K562 (cell line): ENCODE data around the gene STMND1. TPM values are rescaled to one million over a fixed set of nuclear protein-coding genes. Genes with fewer than 3 reads are reported as not detected.

Experiments
- ATAC-seq: fragments of 200-7000 bp; cut with Tn5 transposase; 3 replicates; pipeline ENCODE4 v1.9.1; 2020; ENCODE audit warnings: moderate library complexity
- BruUV-seq: library from RNA; stranded (reverse); fragments of 400-500 nt; replicated peaks from 2 replicates; lab custom pipeline; 2021; lab: Mats Ljungman, UMichigan
- CTCF ChIA-PET: fragments of 300-600 bp; formaldehyde crosslinking; extraction: SDS; loops from one replicate; lab custom pipeline; 2021; ENCODE audit warnings: low intra/inter-chr PET ratio; lab: Yijun Ruan, JAX
- POLR2A ChIA-PET: fragments of 300-600, 350-650 bp; sonication (Branson Sonifier 250); formaldehyde crosslinking; extraction: SDS; loops from one replicate; lab custom pipeline; 2021; ENCODE audit warnings: antibody characterized with exemption, inconsistent platforms; lab: Yijun Ruan, JAX
- DNase-seq, 4 experiments: peaks; one replicate each; pipeline versions ENCODE4 v3.0.0 to v3.0.0-alpha.2; 2011 to 2018; ENCODE audit warnings: low spot score in 3 of 4, mixed read lengths in 3 of 4; ENCODE audit errors: extremely low read depth in 1 of 4
- FAIRE-seq: peaks from 2 replicates; lab custom pipeline; 2011; peaks lifted over from hg19 to GRCh38; lab: Jason Lieb, UNC
- H2AFZ ChIP-seq: 2 replicates; pipeline ENCODE4 v1.6.0; 2011; ENCODE audit warnings: low read depth, low read length, control low read depth, inconsistent platforms
- H3K27ac ChIP-seq: fragments of 200-600 bp; 3 replicates; pipeline ENCODE4 v1.8.0; 2011; ENCODE audit warnings: low read depth, mild to moderate bottlenecking, control low read depth, inconsistent platforms, low read length, moderate library complexity, mixed read lengths; ENCODE audit errors: extremely low read depth
- H3K27me3 ChIP-seq, 2 experiments: fragments of 300-600 bp in 1 of 2; 2 replicates in 1 of 2; 3 replicates in 1 of 2; pipeline versions ENCODE4 v1.6.0 to v1.8.0; 2011; ENCODE audit warnings: inconsistent platforms in 2 of 2, low read length in 2 of 2, mild to moderate bottlenecking in 1 of 2, mixed read lengths in 1 of 2, moderate library complexity in 1 of 2; ENCODE audit not compliant: control insufficient read depth in 2 of 2, insufficient read depth in 2 of 2
- H3K36me3 ChIP-seq: fragments of 300-600 bp; 3 replicates; pipeline ENCODE4 v1.8.0; 2011; ENCODE audit warnings: mild to moderate bottlenecking, low read length, inconsistent platforms; ENCODE audit not compliant: control insufficient read depth, insufficient read depth
- H3K4me1 ChIP-seq, 2 experiments: fragments of 200-600 bp in 1 of 2; replicated peaks in 1 of 2; 2 replicates in 1 of 2; 3 replicates in 1 of 2; pipeline versions ENCODE4 v1.5.1 to v1.8.0; 2011; ENCODE audit warnings: inconsistent platforms in 2 of 2, low read length in 2 of 2, mild to moderate bottlenecking in 1 of 2, mixed read lengths in 1 of 2, moderate library complexity in 1 of 2; ENCODE audit not compliant: control insufficient read depth in 2 of 2, insufficient read depth in 2 of 2
- H3K4me2 ChIP-seq: 2 replicates; pipeline ENCODE4 v1.6.1; 2011; ENCODE audit warnings: low read length, control low read depth, inconsistent platforms, mixed read lengths; ENCODE audit not compliant: insufficient read depth
- H3K4me3 ChIP-seq: fragments of 200-600 bp; sonication (generic), shearing (Covaris generic); 2 replicates; pipeline ENCODE4 v1.5.1; 2016; ENCODE audit warnings: control low read depth, inconsistent platforms
- H3K79me2 ChIP-seq: fragments of 200-600 bp; 3 replicates; pipeline ENCODE4 v1.8.0; 2011; ENCODE audit warnings: low read length, inconsistent platforms; ENCODE audit not compliant: control insufficient read depth, insufficient read depth
- H3K9ac ChIP-seq, 2 experiments: 2 replicates each; pipeline versions ENCODE4 v1.6.0 to v1.6.1; 2011; ENCODE audit warnings: low read depth in 2 of 2, low read length in 2 of 2, control low read depth in 1 of 2, inconsistent platforms in 1 of 2, mild to moderate bottlenecking in 1 of 2, mixed read lengths in 1 of 2; ENCODE audit not compliant: insufficient read depth in 1 of 2
- H3K9me1 ChIP-seq: one replicate; pipeline ENCODE4 v1.6.0; 2011; ENCODE audit warnings: inconsistent platforms, mild to moderate bottlenecking, low read length, moderate library complexity; ENCODE audit not compliant: control insufficient read depth, insufficient read depth
- H3K9me3 ChIP-seq: replicated peaks from 2 replicates; pipeline ENCODE4 v1.5.1; 2011; ENCODE audit warnings: low read depth, low read length, inconsistent platforms; ENCODE audit not compliant: control insufficient read depth, insufficient read depth
- H4K20me1 ChIP-seq: replicated peaks from 2 replicates; pipeline ENCODE4 v1.6.1; 2011; ENCODE audit warnings: low read length, inconsistent platforms, mixed read lengths; ENCODE audit not compliant: control insufficient read depth, insufficient read depth
- L3MBTL2 ChIP-seq: fragments of 450-650 bp; IDR thresholded peaks from 2 replicates; pipeline ENCODE4 v1.6.1; 2016; ENCODE audit warnings: mild to moderate bottlenecking, moderate library complexity
- POLR2AphosphoS2 ChIP-seq: IDR thresholded peaks from 2 replicates; pipeline ENCODE4 v1.6.1; 2012; ENCODE audit warnings: low read length, improper control_type of control experiment
- RFX1 ChIP-seq: fragments of 450-650 bp; IDR thresholded peaks from 2 replicates; pipeline ENCODE4 v1.6.1; 2016; ENCODE audit warnings: mild to moderate bottlenecking, moderate library complexity
- TSHZ1 ChIP-seq: fragments of 250-450 bp; sonication (Bioruptor Pico); IDR thresholded peaks from 2 replicates; pipeline ENCODE4 v1.4.0; 2020; ENCODE audit warnings: mild to moderate bottlenecking, moderate library complexity
- WGBS: fragments of 100-300 bp; shearing (Covaris generic); methylation state at CpG from one replicate; pipeline ENCODE4 v1.1.6; 2016; ENCODE audit warnings: low coverage, mixed read lengths; ENCODE audit not compliant: insufficient coverage; ENCODE audit errors: missing lambda C conversion rate; 5-methylcytosine and 5-hydroxymethylcytosine counted together
- in situ Hi-C: fragments of 300-500 bp; cut with MboI; formaldehyde crosslinking; loops from 4 replicates; pipeline ENCODE4 v1.15.0; 2018; ENCODE audit warnings: inconsistent platforms, mixed read lengths
- intact Hi-C: fragments of 100-400 bp; cut with micrococcal nuclease; formaldehyde crosslinking; loops from 2 replicates; pipeline ENCODE4 v1.14.2; 2022
- polyA plus RNA-seq, 8 experiments: library from polyadenylated mRNA; depleted of rRNA in 4 of 8; stranded (reverse) in 5 of 8; unstranded in 3 of 8; fragments of >200 nt; fragmentation: Nextera tagmentation in 2 of 8; fragmentation: Illumina TruSeq in 1 of 8; extraction: Ambion mirVana in 2 of 8; extraction: Trizol in 1 of 8; gene quantifications; 2 replicates each; pipeline versions ENCODE4 v1.2.1 to v1.2.3, GENCODE V29; 2011 to 2014; ENCODE audit warnings: inconsistent platforms in 1 of 8, missing spikeins in 1 of 8
- total RNA-seq, 7 experiments: library from RNA; depleted of rRNA in 6 of 7; stranded (reverse); fragments of >200 nt in 6 of 7; fragmentation: Illumina TruSeq in 2 of 7; extraction: Trizol in 2 of 7; gene quantifications; 2 replicates each; pipeline versions ENCODE4 v1.2.1 to v1.2.3, GENCODE V29; 2011 to 2021; ENCODE audit warnings: low replicate concordance in 1 of 7
- TF ChIP-seq, protein P1 (sequence below): IDR thresholded peaks from 3 replicates; pipeline ENCODE4 v1.6.1; 2011; ENCODE audit warnings: borderline replicate concordance, mild to moderate bottlenecking; ENCODE audit not compliant: insufficient read length, insufficient read depth

Gene STMND1
- total and polyA plus RNA-seq, 9 of the 15 experiments (the other 6 are each of a cell fraction or from before 2014, with no cell fraction given) = not detected

DNA sequence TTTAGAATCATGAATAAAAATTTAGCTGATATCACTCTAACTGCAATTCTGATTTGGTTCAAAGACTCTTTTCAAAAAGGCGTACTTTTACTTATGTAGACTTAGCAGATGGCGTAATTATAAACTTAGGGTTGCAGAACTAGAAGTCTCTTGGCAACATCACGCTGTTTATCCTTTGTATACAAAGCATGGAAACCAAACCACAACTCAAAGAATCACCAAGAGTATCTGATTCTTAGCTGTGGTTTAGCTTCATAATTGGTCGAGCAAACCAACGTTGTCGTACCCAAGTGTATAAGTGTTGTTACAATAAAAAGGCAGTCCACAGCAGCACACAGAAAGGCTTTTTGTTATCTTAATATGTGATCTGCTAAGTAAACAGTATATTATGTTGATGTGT lies 18.2 kb downstream of the STMND1 start:
- no peak for FAIRE-seq
- Histone ChIP-seq H3K9me3 (no peaks in the 10 kb centered on the region), H3K79me2 (no peaks in the 10 kb centered on the region), H3K27me3 (no peaks in the 10 kb centered on the region; a peak in 1 of 5 replicates), H3K9ac (no peak overlapping the region), H2AFZ (no peak overlapping the region), H3K4me3 (no peak overlapping the region), H3K36me3 (no peaks in the 10 kb centered on the region), H3K4me2 (no peak overlapping the region), H3K27ac (no peak overlapping the region), H3K9me1 (no peaks in the 10 kb centered on the region), H4K20me1 (no peaks in the 10 kb centered on the region), H3K4me1 (no peaks in the 10 kb centered on the region)
- TF ChIP-seq RFX1 = no peak
- DNase-seq = no peak
- ChIA-PET POLR2A (no interaction called here), CTCF (no interaction called here)
- intact Hi-C loops (no loop called here), in situ Hi-C loops (no loop called here)
- WGBS = 3% methylated on average over 6 of the region's 6 CpGs
- no peak for ATAC-seq
- BruUV-seq = no TSS peak

DNA sequence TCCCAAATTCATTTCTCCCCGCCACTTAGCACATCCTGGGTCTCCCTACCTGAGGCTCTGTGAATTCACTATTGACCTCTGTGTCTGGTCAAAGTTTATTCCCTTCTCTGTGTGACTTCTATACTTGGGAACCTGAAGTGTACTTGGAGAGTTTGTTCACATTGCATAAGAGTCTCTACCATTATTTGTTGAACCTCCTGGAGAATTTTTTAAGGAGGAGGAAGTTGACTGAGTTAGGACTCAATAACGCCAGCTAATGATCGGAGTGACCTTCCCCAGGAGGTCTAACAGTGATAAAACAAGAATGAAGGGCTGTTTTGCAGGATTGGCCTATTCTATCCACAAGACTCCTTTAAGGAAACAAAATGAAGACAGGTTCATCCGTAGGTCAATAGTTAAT lies 23.6 kb downstream of the STMND1 start:
- intact Hi-C loops = no loop called here

More for the DNA sequence above, 23.6 kb downstream of the STMND1 start:
- Histone ChIP-seq H3K9me3 (no peaks in the 10 kb centered on the region), H3K4me3 (no peak overlapping the region), H4K20me1 (no peaks in the 10 kb centered on the region), H3K9me1 (no peaks in the 10 kb centered on the region), H2AFZ (no peak overlapping the region), H3K9ac (no peak overlapping the region), H3K27me3 (no peaks in the 10 kb centered on the region; a peak in 1 of 5 replicates), H3K27ac (no peak overlapping the region), H3K4me1 (no peaks in the 10 kb centered on the region), H3K4me2 (no peak overlapping the region), H3K79me2 (no peaks in the 10 kb centered on the region)
- WGBS = 2% methylated on average over 4 of the region's 4 CpGs
- no peak for DNase-seq
- no TSS peak for BruUV-seq
- ChIA-PET POLR2A (no interaction called here), CTCF (no interaction called here)
- in situ Hi-C loops = no loop called here
- FAIRE-seq = no peak
- TF ChIP-seq L3MBTL2 (no peak), POLR2AphosphoS2 (no peak), TSHZ1 (CRISPR knock-in tag) (no peak)
- TF ChIP-seq, protein P1, sequence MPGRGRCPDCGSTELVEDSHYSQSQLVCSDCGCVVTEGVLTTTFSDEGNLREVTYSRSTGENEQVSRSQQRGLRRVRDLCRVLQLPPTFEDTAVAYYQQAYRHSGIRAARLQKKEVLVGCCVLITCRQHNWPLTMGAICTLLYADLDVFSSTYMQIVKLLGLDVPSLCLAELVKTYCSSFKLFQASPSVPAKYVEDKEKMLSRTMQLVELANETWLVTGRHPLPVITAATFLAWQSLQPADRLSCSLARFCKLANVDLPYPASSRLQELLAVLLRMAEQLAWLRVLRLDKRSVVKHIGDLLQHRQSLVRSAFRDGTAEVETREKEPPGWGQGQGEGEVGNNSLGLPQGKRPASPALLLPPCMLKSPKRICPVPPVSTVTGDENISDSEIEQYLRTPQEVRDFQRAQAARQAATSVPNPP = no peak
- TF ChIP-seq, all 486 proteins: peak for 0
- H3K36me3 ChIP-seq = no peaks in the 10 kb centered on the region
- ATAC-seq = no peak
